Sigmoid colon (tissue), 4 donors: ENCODE data around the gene CEP112.

Source experiments
- CTCF ChIP-seq, 4 experiments: fragments of 450-650 bp in 3 of 4; fragments of 200-600 bp in 1 of 4; IDR thresholded peaks; one replicate each; pipeline ENCODE4 v1.5.1; 2016 to 2019; ENCODE audit warnings: antibody characterized with exemption in 4 of 4, mild to moderate bottlenecking in 3 of 4, moderate library complexity in 2 of 4
- POLR2A ChIP-seq, 2 donors: fragments of 450-650 bp; IDR thresholded peaks; one replicate each; pipeline ENCODE4 v1.6.1; 2016; ENCODE audit warnings: antibody characterized with exemption in 2 of 2, mild to moderate bottlenecking in 2 of 2, moderate library complexity in 2 of 2
- POLR2AphosphoS5 ChIP-seq, 4 donors: sonication (generic); formaldehyde crosslinking; IDR thresholded peaks; one replicate each; pipeline ENCODE4 v1.6.1; 2017; ENCODE audit warnings: antibody characterized with exemption in 4 of 4

- TF ChIP-seq POLR2AphosphoS5 (IDR thresholded peaks at IDR 0.05) (no peak), POLR2A (IDR thresholded peaks at IDR 0.05) (no peak), CTCF (IDR thresholded peaks at IDR 0.05) (no peak)
Measured at GRCh38 chr17:65664266-65664665, 527.7 kb downstream of the CEP112 start.
